ENCODE results near the gene CAMSAP2.
"Not testable (repeated sequence)": the region's sequence is repeated elsewhere in the genome, so short reads cannot be mapped to it uniquely, and the experiment has no call there.

Gene CAMSAP2

DNA sequence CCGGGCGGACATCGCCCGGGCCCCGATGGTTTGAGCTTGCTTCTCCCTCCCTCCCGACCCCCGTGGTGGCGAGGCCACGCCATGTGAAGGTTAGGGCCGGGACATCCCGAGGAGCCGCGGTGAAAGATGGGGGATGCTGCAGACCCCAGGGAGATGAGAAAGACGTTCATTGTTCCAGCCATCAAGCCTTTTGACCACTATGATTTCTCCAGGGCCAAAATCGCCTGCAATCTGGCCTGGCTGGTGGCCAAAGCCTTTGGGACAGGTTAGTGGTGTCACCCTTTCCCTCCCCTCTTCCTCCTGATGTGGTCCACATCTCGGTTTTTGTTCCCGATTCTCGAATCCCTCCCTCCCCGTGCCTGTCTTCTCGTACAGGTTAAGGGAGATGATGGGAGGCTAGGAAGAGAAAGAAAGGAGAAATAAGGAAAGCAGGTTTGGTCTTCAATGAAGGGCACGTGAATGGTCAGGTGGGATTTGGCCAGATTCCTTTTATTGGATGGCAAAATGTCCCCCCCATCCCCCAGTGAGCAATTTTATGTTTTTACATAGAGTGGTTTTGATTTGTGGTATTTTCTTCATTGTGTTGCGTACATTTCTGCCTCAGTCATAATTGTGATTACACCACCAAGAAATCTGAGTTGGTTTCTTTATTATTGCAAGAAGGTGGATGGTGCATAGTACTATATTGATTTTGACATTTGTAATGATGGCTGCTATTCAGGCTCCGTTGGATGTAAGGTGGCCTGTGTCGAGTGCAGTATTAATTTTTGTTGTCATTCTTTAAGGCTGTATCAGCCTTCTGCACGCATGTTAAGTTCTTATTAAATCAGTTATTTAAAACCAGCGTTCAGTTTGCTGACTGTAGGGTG is 1.2 kb downstream of the CAMSAP2 start:
- TF ChIP-seq CTCF (conservative IDR thresholded peaks at IDR 0.05) (no peak), ZFX (IDR thresholded peaks at IDR 0.05) (no peak)
- H3K27ac ChIP-seq = peak overlapping the region; percentile 92

GRCh38 chr1:200740571-200741208 is 2.0 kb downstream of the CAMSAP2 start:
- TF ChIP-seq CTCF (conservative IDR thresholded peaks at IDR 0.05) (no peak), ZFX (IDR thresholded peaks at IDR 0.05) (no peak)
- H3K27ac ChIP-seq = no peak overlapping the region

GRCh38 chr1:200741551-200742207 is 3.0 kb downstream of the CAMSAP2 start:
- TF ChIP-seq ZFX (IDR thresholded peaks at IDR 0.05) (no peak), CTCF (conservative IDR thresholded peaks at IDR 0.05) (no peak)
- no peak overlapping the region for H3K27ac ChIP-seq

- TF ChIP-seq CTCF (conservative IDR thresholded peaks at IDR 0.05) (no peak), ZFX (IDR thresholded peaks at IDR 0.05) (no peak)
- H3K27ac ChIP-seq = no peak overlapping the region
Measured at GRCh38 chr1:200744143-200744542, 5.5 kb downstream of the CAMSAP2 start.

- no peak overlapping the region for H3K27ac ChIP-seq
- no peak for TF ChIP-seq ZFX (IDR thresholded peaks at IDR 0.05)
- no peak for TF ChIP-seq CTCF (conservative IDR thresholded peaks at IDR 0.05)
Measured at GRCh38 chr1:200749090-200749489, 10.4 kb downstream of the CAMSAP2 start.

GRCh38 chr1:200750749-200751148 is 12.1 kb downstream of the CAMSAP2 start:
- H3K27ac ChIP-seq = not testable (repeated sequence)

- TF ChIP-seq CTCF (conservative IDR thresholded peaks at IDR 0.05) = no peak
- no peak for TF ChIP-seq ZFX (IDR thresholded peaks at IDR 0.05)
- no peak overlapping the region for H3K27ac ChIP-seq
Measured at GRCh38 chr1:200751717-200752116, 13.0 kb downstream of the CAMSAP2 start.
